TTC549 (cell line): ENCODE data around the gene RNLS.

Experiments
- FAIRE-seq: peaks from 2 replicates; lab custom pipeline; 2012; peaks lifted over from hg19 to GRCh38; lab: Jason Lieb, UNC

Gene RNLS

DNA sequence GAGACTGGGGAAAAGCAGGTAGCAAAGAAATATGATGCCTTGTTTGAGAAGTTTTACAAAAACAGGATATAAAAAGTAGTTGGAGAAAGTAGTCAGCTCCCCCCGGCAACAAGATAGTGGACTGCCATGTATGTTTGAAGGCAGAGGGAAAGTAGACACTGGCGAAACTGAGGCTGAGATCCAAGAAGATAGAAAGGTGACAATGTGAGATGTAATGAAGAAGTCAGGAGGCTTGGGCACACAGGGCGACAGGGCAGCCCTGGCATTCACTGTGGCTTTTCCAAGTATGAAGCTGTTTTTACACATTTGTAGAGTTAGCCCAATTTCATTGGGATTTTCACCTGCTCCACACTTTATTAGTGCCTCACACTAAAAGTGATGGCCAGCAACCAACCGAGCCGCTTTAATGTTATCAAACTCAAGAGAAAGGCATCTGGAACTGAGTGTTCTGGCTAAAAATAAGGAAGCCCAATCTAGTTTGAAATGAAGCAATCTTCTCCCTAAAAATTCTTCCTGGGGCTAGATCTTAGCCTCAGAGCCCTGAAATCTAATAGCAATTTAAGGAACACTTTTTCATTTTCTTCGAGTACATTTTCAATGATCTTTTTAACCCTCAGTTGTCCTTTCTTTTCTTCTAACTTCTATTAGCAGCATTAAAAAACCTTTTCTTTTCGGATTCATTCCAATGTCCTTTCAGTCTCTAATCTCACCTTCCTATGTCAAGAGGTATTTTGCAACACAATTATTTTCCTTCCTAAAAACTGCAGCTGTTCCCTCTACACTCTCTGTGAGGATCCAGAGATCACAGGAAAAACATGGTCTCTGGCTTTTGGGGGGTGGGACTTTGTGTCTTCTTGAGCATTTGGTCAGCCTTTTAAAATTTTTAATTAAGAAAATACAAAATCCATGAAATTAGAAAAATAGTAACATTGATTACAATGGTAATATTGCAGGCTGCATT lies 108.0 kb downstream of the RNLS start:
- FAIRE-seq = no peak

- no peak for FAIRE-seq
Observed at GRCh38 chr10:88473989-88474883, 108.9 kb downstream of the RNLS start.

GRCh38 chr10:88472540-88472939 lies 110.6 kb downstream of the RNLS start:
- FAIRE-seq = no peak

- no peak for FAIRE-seq
Observed at GRCh38 chr10:88471899-88472298, 111.2 kb downstream of the RNLS start.

DNA sequence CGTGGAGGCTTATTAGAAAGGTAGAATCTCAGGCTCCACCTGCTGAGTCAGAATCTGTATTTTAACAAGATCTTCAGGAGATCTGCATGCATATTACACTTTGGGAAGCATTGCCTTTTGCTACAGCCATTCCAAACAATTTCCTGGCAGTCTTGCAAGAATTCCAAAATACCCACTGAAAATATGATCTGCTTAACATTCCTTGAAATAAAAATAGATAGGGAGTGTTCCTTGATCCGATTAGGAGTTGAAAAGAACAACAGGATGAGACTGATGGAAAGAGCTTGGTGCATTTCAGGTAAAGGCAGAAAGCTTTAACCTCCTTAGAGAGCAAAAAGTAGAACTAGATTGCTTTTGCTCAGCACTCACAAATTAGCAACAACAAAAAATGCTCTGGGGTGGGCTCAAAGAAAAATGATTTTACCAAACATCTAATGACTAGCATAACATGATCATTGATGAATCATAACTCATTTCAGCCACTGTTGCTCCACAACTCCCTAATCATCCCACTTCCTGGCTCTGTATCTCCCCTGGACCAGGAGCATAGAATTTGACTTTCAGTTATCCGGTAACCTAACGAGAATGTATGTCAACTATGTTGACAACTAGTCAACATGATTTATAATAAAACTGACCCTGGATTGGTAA lies 115.2 kb downstream of the RNLS start:
- no peak for FAIRE-seq

DNA sequence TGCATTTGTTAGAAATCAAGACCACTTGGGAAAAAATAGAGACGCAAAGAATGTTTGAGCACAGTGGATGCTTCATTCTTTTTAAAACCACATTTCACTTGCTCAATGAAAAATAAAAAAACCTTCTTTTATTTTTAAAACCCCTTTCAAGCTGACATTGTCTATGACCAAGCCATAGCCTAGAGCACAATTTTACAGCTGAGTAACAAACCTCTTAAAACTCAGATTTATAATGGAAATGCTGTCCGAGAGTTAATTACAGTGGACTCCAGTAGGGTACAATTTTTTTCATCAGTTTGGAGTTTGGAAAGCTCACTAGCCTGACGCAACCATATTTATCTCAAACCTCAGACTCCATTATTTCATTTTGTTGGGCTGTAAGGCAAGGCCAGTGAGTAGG lies 116.3 kb downstream of the RNLS start:
- FAIRE-seq = no peak

- FAIRE-seq = no peak
Observed at GRCh38 chr10:88465765-88466164, 117.4 kb downstream of the RNLS start.

DNA sequence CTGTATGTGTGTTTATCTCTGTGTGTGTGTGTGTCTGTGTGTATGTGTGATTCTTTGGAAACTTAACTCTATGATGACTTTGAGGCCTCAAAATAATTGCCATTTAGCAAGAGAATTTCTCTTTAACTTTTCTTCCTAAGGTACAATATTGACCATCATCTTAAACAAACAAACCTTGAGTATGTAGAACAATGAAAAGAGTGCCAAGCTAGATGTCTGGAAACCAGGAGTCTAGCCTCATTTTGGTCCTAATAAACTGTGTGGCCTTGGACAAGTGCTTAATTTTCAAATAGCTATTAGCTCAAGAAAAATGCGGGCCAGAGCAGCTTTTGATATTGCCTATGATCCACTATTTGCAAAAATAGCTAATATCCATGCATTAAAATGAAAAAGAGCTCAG lies 119.3 kb downstream of the RNLS start:
- no peak for FAIRE-seq

DNA sequence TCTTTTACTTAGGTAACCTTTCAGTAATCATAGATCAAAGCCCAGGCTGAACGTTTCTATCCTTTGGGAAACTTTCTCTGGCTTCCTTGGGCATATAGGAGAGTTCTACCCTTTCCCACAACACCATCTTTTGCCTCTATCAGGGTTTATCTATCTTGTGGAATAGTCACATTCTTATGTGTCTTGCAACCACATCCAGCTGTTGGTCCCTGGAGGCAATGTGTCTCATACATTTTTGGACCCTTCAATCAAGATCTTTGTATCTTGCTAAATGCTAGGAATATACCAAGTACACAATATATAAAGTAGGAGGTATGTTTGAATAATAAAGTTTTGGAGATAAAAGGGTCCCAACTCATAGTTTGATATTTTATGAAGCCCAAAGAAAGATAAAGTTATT lies 121.7 kb downstream of the RNLS start:
- FAIRE-seq = no peak

DNA sequence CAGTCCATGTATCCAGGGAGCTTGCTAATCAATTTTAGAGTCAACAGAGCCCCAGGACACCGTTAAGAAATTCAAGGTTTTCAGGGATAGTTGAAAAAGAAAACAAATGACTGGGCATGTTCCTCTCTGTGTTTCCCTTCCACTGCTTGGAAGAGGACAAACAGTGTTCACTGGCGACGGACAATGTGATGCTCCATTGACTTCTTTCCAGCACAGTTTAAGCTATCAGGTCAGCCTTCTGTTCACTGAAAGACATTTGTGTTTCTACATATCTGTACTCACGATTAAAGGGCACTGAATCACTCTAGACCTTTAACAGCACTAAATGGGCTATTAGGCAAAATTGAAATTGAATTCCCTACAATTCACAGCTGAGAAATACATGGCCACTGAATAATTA lies 123.6 kb downstream of the RNLS start:
- no peak for FAIRE-seq

DNA sequence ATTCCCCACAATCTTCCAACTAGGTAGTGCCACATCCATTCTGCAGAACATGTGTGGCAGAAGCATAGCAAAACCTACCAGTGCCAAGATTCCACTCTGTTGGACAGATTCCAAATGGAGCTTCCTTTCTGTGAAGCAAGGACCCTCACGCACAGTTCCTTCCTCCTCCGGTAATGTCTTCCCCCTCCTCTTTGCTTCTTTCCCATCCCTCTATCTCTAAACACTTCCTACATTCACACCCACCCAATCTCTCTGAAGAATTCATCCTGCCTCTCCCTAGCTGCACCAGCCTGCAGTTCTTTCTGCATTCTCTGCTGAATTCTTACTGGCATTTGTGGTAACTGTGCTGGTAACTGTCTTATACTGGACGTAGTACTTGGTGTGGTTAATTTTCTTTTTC lies 124.9 kb downstream of the RNLS start:
- no peak for FAIRE-seq

DNA sequence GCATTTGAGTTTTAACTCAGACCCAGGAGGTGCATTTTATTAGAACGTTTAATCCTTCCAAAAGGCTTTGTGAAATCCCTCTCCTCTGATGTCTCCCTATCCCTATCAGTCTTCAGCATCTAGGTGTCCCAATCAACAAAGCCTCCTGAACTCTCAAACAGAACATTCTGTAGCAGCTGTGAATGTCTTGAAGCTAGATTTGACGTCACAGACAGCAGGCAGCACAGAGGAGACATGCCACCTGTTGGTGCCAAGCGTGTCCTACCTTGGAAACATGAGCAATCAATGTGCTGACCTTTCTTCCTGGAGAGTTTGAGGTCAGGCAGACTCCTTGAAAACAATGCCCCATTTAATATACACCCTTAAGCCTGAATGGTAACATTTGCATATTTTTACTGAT lies 125.5 kb downstream of the RNLS start:
- no peak for FAIRE-seq

GRCh38 chr10:88456730-88457129 lies 126.4 kb downstream of the RNLS start:
- FAIRE-seq = no peak

- FAIRE-seq = no peak
Observed at GRCh38 chr10:88455831-88456230, 127.3 kb downstream of the RNLS start.

DNA sequence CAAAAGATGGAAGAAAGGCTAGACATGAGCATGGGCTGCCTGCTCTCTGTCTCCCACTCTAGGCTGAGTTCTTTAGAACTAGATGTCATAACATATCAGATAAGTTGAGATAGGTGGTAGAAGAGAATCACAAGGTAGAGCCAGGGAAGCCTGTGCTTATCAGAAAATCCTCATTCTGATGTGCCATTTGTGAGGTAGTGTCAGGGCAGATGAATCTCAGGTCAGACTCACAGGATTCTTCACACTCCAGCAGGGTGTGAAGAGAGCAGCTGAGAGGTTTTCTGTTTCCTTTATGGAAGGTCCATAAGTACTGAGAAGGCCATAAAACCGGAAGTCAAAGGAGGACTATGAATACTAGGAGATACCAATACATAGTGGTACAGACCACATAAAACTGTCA lies 132.9 kb downstream of the RNLS start:
- no peak for FAIRE-seq

GRCh38 chr10:88442716-88443115 lies 140.4 kb downstream of the RNLS start:
- no peak for FAIRE-seq

DNA sequence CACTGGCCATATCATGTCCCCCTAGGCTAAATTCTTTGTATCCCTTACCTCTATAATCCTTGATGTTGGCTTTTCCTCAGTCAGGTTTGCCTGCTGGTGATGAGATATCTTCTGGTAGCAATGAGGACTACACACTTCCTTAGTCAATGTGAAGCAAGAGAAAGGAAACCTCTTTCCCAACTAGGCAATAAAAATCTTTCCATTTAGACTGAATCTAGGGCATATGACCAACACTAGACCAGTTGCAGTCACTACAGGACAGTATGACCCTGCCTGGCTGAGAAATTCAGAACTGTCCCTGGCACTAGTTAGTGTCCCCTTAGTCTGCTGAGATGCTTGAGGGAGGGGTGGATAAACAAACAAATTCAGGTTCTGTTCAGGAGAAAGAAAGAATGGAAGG lies 142.6 kb downstream of the RNLS start:
- FAIRE-seq = no peak

DNA sequence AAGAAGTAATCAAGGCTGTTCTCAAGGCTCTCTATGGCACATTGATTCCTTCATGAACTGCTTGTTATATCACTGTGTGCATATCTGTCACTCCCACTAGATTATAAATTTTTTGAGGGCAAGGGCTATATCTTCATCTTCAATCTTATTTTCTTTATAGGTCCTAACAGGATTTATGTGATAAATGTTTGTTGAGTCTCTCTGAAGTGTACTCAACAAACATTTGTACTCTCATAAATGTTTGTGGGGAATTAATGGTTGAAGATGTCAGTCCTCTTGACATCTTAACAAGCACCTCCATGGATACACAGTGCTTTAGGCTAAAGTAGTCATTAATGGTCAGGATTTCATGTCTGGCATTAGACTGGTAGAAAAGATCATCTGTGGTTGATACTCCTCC lies 143.2 kb downstream of the RNLS start:
- no peak for FAIRE-seq

GRCh38 chr10:88437411-88437810 lies 145.7 kb downstream of the RNLS start:
- FAIRE-seq = no peak

- no peak for FAIRE-seq
Observed at GRCh38 chr10:88433565-88434186, 149.4 kb downstream of the RNLS start.

DNA sequence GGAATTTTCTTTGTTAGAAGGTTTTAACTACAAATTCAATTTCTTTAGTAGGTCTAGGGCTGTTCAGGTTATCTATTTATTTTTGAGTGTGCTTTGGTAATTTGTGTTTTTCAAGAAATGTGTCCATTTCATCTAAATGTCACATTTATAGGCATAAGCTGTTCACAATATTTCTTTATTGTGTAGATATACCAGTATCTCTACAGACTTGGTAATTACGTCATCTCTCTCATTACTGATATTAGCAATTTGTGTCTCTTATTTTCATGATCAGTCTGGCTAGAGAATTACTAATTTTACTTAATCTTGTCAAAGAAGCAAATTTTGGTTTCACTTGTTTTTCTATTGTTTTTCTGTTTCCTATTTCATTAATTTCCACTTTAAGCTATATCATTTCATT lies 152.0 kb downstream of the RNLS start:
- no peak for FAIRE-seq

DNA sequence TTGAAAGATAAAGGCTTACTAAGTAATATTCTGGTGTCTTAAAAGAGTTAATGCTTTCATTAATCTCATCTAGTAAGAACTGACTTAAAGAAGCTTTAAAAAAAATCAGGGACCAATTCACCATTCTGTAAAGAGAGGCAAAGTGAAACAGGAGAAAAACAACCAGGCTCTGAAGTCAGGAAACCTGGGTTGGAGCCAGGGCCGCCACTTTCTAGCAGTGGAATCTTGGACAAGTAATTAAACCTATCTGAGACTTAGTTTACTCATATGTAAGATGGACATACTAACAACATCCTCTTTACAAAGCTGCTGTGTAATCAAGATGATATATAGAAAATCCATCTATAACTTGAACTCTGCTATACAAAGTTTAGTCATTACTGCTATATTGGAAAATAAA lies 154.1 kb downstream of the RNLS start:
- FAIRE-seq = no peak
